ENCODE results near the gene TAS2R13. TPM values are rescaled to one million over a fixed set of nuclear protein-coding genes. Genes with fewer than 3 reads are reported as not detected.

TAS2R13 gene
- total and polyA plus RNA-seq, 2 experiments from 2014 or later = 3.2 TPM; not detected in 1

DNA sequence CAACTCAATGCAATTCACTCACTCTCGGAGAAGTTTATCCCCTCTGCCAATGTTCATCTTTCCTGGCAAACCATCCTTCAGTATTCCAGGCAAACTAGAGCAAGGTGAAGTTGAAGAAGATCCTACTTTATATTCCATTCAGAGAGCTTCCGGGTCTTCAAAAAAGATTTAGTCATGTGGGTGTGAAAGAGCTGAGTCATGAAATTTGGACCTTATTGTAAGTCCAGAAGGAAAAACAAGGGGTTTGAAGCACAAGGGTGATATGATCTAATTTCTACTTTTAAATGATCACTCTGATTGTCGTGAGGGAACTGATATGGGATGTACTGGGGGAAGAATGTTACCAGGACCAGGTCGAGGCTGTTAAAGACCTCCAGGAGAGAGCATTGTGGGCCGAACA lies 16.9 kb upstream of the TAS2R13 start:
- TF ChIP-seq EZH2phosphoT487 (IDR thresholded peaks at IDR 0.05; ENCODE audit: low read depth, severe bottlenecking, unreplicated experiment) (no peak), EZH2 (IDR thresholded peaks at IDR 0.05; ENCODE audit: borderline replicate concordance) (no peak)
- TF ChIP-seq, protein P1, sequence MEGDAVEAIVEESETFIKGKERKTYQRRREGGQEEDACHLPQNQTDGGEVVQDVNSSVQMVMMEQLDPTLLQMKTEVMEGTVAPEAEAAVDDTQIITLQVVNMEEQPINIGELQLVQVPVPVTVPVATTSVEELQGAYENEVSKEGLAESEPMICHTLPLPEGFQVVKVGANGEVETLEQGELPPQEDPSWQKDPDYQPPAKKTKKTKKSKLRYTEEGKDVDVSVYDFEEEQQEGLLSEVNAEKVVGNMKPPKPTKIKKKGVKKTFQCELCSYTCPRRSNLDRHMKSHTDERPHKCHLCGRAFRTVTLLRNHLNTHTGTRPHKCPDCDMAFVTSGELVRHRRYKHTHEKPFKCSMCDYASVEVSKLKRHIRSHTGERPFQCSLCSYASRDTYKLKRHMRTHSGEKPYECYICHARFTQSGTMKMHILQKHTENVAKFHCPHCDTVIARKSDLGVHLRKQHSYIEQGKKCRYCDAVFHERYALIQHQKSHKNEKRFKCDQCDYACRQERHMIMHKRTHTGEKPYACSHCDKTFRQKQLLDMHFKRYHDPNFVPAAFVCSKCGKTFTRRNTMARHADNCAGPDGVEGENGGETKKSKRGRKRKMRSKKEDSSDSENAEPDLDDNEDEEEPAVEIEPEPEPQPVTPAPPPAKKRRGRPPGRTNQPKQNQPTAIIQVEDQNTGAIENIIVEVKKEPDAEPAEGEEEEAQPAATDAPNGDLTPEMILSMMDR (IDR thresholded peaks at IDR 0.05; ENCODE audit: poor library complexity) = no peak
- WGBS (ENCODE audit: low lambda C conversion rate, missing lambda C conversion rate) = 84% methylated on average over 5 of the region's 5 CpGs
- H3K4me1 ChIP-seq (ENCODE audit: insufficient read depth) = no peaks in the 10 kb centered on the region
- H3K27ac ChIP-seq = no peak overlapping the region
- no peak overlapping the region for H3K4me3 ChIP-seq
- H3K9me3 ChIP-seq (ENCODE audit: low read depth) = no peaks in the 10 kb centered on the region
- H3K79me2 ChIP-seq = no peaks in the 10 kb centered on the region
- no peaks in the 10 kb centered on the region for H4K20me1 ChIP-seq (ENCODE audit: insufficient read depth, poor library complexity, severe bottlenecking)
- no peak for DNase-seq (ENCODE audit: low spot score)
- H3K27me3 ChIP-seq = no peaks in the 10 kb centered on the region
- no peaks in the 10 kb centered on the region for H3K9me2 ChIP-seq (replicated peaks; ENCODE audit: insufficient read depth)
- H2AFZ ChIP-seq = no peak overlapping the region
- H3K36me3 ChIP-seq (replicated peaks; ENCODE audit: insufficient read depth, low read depth) = no peaks in the 10 kb centered on the region
- H3K4me2 ChIP-seq = no peak overlapping the region

DNA sequence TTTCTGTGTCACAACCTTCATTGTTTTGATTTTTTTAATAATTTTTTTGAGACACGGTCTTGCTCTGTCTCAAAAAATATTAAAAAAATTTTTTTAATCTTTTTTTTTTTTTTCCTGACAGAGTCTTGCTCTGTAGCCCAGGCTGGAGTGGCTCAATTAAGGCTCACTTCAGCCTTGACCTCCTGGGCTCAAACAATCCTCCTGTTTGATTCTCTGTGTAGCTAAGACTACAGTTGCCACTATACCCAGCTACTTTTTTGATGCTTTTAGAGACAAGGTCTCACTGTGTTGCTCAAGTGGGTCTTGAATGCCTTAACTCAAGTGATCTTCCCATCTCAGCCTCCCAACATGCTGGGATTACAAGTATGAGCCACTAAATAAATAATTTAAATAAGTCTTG lies 10.4 kb upstream of the TAS2R13 start:
- no peaks in the 10 kb centered on the region for H3K9me3 ChIP-seq (ENCODE audit: low read depth)
- no peaks in the 10 kb centered on the region for H3K27me3 ChIP-seq
- H3K4me2 ChIP-seq = no peak overlapping the region
- WGBS (ENCODE audit: low lambda C conversion rate, missing lambda C conversion rate) = 100% methylated on average over 1 of the region's 1 CpG
- H3K4me3 ChIP-seq = no peak overlapping the region
- H3K27ac ChIP-seq = no peak overlapping the region
- H3K36me3 ChIP-seq (replicated peaks; ENCODE audit: insufficient read depth, low read depth) = no peaks in the 10 kb centered on the region
- H4K20me1 ChIP-seq (ENCODE audit: insufficient read depth, poor library complexity, severe bottlenecking) = no peaks in the 10 kb centered on the region
- no peaks in the 10 kb centered on the region for H3K79me2 ChIP-seq
- no peak overlapping the region for H2AFZ ChIP-seq
- no peaks in the 10 kb centered on the region for H3K4me1 ChIP-seq (ENCODE audit: insufficient read depth)
- TF ChIP-seq, protein P1 (IDR thresholded peaks at IDR 0.05; ENCODE audit: poor library complexity) = no peak
- TF ChIP-seq EZH2phosphoT487 (IDR thresholded peaks at IDR 0.05; ENCODE audit: low read depth, severe bottlenecking, unreplicated experiment) (no peak), EZH2 (IDR thresholded peaks at IDR 0.05; ENCODE audit: borderline replicate concordance) (no peak)
- H3K9me2 ChIP-seq (replicated peaks; ENCODE audit: insufficient read depth) = no peaks in the 10 kb centered on the region
- no peak for DNase-seq (ENCODE audit: low spot score)

DNA sequence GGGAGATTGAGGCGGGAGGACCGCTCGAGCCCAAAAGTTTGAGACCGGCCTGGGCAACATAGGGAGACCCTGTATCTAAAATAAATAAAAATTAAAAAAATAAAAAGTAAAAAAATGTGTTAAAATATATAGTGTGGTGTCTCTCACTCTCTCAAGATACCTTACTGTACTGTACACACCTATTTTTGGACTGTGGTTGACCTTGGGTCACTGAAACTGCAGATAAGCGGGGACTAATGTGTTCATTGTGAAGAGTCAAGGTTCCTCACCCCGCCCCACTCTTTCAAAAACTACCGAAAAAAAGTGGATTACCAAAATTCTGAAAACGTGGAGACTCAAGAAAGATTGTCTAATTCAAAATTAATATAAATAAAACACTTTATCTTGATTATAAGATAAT lies 1.0 kb upstream of the TAS2R13 start:
- 87% methylated on average over 8 of the region's 8 CpGs for WGBS (ENCODE audit: low lambda C conversion rate, missing lambda C conversion rate)
- no peaks in the 10 kb centered on the region for H3K4me1 ChIP-seq (ENCODE audit: insufficient read depth)
- H2AFZ ChIP-seq = no peak overlapping the region
- no peaks in the 10 kb centered on the region for H3K36me3 ChIP-seq (replicated peaks; ENCODE audit: insufficient read depth, low read depth)
- H3K27me3 ChIP-seq = no peaks in the 10 kb centered on the region
- no peaks in the 10 kb centered on the region for H3K9me3 ChIP-seq (ENCODE audit: low read depth)
- H3K27ac ChIP-seq = no peak overlapping the region
- H3K79me2 ChIP-seq = no peaks in the 10 kb centered on the region
- H4K20me1 ChIP-seq (ENCODE audit: insufficient read depth, poor library complexity, severe bottlenecking) = no peaks in the 10 kb centered on the region
- no peak overlapping the region for H3K4me2 ChIP-seq
- TF ChIP-seq, protein P1 (IDR thresholded peaks at IDR 0.05; ENCODE audit: poor library complexity) = no peak
- TF ChIP-seq EZH2 (IDR thresholded peaks at IDR 0.05; ENCODE audit: borderline replicate concordance) (no peak), EZH2phosphoT487 (IDR thresholded peaks at IDR 0.05; ENCODE audit: low read depth, severe bottlenecking, unreplicated experiment) (no peak)
- H3K9me2 ChIP-seq (replicated peaks; ENCODE audit: insufficient read depth) = no peaks in the 10 kb centered on the region
- H3K4me3 ChIP-seq = no peak overlapping the region
- DNase-seq (ENCODE audit: low spot score) = no peak

DNA sequence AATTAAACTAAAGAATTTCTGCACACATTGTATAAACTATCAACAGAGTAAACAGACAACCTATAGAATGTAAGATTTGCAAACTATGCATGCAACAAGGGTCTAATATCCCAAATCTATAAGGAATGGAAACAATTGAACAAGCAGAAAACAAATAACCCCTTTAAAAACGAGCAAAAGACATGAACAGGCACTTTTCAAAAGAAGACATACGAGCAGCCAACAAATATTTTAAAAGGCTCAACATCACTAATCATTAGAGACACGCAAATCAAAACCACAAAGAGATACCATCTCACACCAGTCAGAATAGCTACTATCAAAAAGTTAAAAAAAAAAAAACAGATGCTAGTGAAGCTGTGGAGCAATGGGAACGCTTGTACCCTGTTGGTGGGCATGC lies 4.7 kb downstream of the TAS2R13 start:
- peaks cover 11% of the 10 kb centered on the region for H3K9me3 ChIP-seq (ENCODE audit: low read depth)
- no peaks in the 10 kb centered on the region for H3K9me2 ChIP-seq (replicated peaks; ENCODE audit: insufficient read depth)
- no peak overlapping the region for H2AFZ ChIP-seq
- no peaks in the 10 kb centered on the region for H3K4me1 ChIP-seq (ENCODE audit: insufficient read depth)
- no peak overlapping the region for H3K4me3 ChIP-seq
- 96% methylated on average over 4 of the region's 4 CpGs for WGBS (ENCODE audit: low lambda C conversion rate, missing lambda C conversion rate)
- no peaks in the 10 kb centered on the region for H4K20me1 ChIP-seq (ENCODE audit: insufficient read depth, poor library complexity, severe bottlenecking)
- no peak for DNase-seq (ENCODE audit: low spot score)
- H3K79me2 ChIP-seq = peaks cover 20% of the 10 kb centered on the region
- no peaks in the 10 kb centered on the region for H3K27me3 ChIP-seq
- no peak overlapping the region for H3K4me2 ChIP-seq
- H3K27ac ChIP-seq = no peak overlapping the region
- TF ChIP-seq, protein P1 (IDR thresholded peaks at IDR 0.05; ENCODE audit: poor library complexity) = no peak
- TF ChIP-seq EZH2phosphoT487 (IDR thresholded peaks at IDR 0.05; ENCODE audit: low read depth, severe bottlenecking, unreplicated experiment) (no peak), EZH2 (IDR thresholded peaks at IDR 0.05; ENCODE audit: borderline replicate concordance) (no peak)
- H3K36me3 ChIP-seq (replicated peaks; ENCODE audit: insufficient read depth, low read depth) = no peaks in the 10 kb centered on the region

All from hepatocyte (in vitro differentiated cells).